SK-N-SH (cell line): ENCODE data around the gene EXOC6B. TPM values are rescaled to one million over a fixed set of nuclear protein-coding genes. Genes with fewer than 3 reads are reported as not detected.

ENCODE experiments used
- CHD2 ChIP-seq: fragments of 150-350 bp; IDR thresholded peaks from 2 replicates; pipeline ENCODE4 v1.6.1; 2018; ENCODE audit warnings: low read length; ENCODE audit not compliant: partially characterized antibody
- CTCF ChIP-seq: fragments of 200-600 bp; sonication (generic); IDR thresholded peaks from 2 replicates; pipeline ENCODE4 v1.6.1; 2017; ENCODE audit warnings: antibody characterized with exemption, mild to moderate bottlenecking, moderate library complexity
- ELF1 ChIP-seq: IDR thresholded peaks from 2 replicates; pipeline ENCODE4 v1.4.0; 2012
- EZH2phosphoT487 ChIP-seq: fragments of 200-600 bp; sonication (generic); IDR thresholded peaks from 2 replicates; pipeline ENCODE4 v1.6.1; 2017; ENCODE audit warnings: low read depth, mixed run types, mild to moderate bottlenecking, antibody characterized with exemption, moderate library complexity, borderline replicate concordance
- FOSL2 ChIP-seq: IDR thresholded peaks from 2 replicates; pipeline ENCODE4 v1.4.0; 2012; ENCODE audit warnings: low read depth, mild to moderate bottlenecking, moderate library complexity, borderline replicate concordance
- GABPA ChIP-seq: IDR thresholded peaks from 2 replicates; pipeline ENCODE4 v1.4.0; 2012; ENCODE audit warnings: low read depth, mild to moderate bottlenecking
- GATA2 ChIP-seq: sonication (generic); formaldehyde crosslinking; IDR thresholded peaks from 2 replicates; pipeline ENCODE4 v1.5.0; 2020; ENCODE audit warnings: mild to moderate bottlenecking, missing genetic modification reagents
- MEF2A ChIP-seq: IDR thresholded peaks from 2 replicates; pipeline ENCODE4 v1.4.0; 2012; ENCODE audit warnings: low read depth, borderline replicate concordance
- MXI1 ChIP-seq: IDR thresholded peaks from 2 replicates; pipeline ENCODE4 v1.6.1; 2012; ENCODE audit warnings: mild to moderate bottlenecking, low read depth, low read length, improper control_type of control experiment
- NFIC ChIP-seq: IDR thresholded peaks from 2 replicates; pipeline ENCODE4 v1.4.0; 2012; ENCODE audit warnings: borderline replicate concordance
- NRF1 ChIP-seq: IDR thresholded peaks from 2 replicates; pipeline ENCODE4 v1.6.1; 2012; ENCODE audit warnings: low read depth, mild to moderate bottlenecking, low read length
- PBX3 ChIP-seq: IDR thresholded peaks from 2 replicates; pipeline ENCODE4; 2012
- POLR2AphosphoS5 ChIP-seq: IDR thresholded peaks from 2 replicates; pipeline ENCODE4 v1.6.1; 2012; ENCODE audit warnings: low read depth, low read length
- RXRA ChIP-seq: IDR thresholded peaks from 2 replicates; pipeline ENCODE4 v1.4.0; 2012; ENCODE audit warnings: low read depth, mild to moderate bottlenecking, borderline replicate concordance
- SMC3 ChIP-seq: IDR thresholded peaks from 2 replicates; pipeline ENCODE4 v1.6.1; 2012; ENCODE audit warnings: low read depth, low read length, improper control_type of control experiment
- TAF1 ChIP-seq: IDR thresholded peaks from 2 replicates; pipeline ENCODE4 v1.6.1; 2012; ENCODE audit warnings: low read depth, mild to moderate bottlenecking, low read length, moderate library complexity, borderline replicate concordance
- TEAD4 ChIP-seq: IDR thresholded peaks from 2 replicates; pipeline ENCODE4 v1.4.0; 2012; ENCODE audit warnings: mild to moderate bottlenecking, borderline replicate concordance; ENCODE audit not compliant: insufficient read depth
- USF2 ChIP-seq: fragments of 150-350 bp; IDR thresholded peaks from 2 replicates; pipeline ENCODE4 v1.6.1; 2017; ENCODE audit warnings: antibody characterized with exemption, low read length, low read depth, borderline replicate concordance
- ZBTB33 ChIP-seq: IDR thresholded peaks from 2 replicates; pipeline ENCODE4 v1.4.0; 2012; ENCODE audit warnings: low read depth, borderline replicate concordance
- polyA plus RNA-seq, 3 experiments: library from polyadenylated mRNA; depleted of rRNA; stranded (reverse); fragments of >200 nt; gene quantifications; 2 replicates each; pipeline ENCODE4 v1.2.3, GENCODE V29; 2012

EXOC6B gene
- polyA plus RNA-seq, 1 of the 3 experiments (the other 2 are of a cell fraction): 7.4 TPM

GRCh38 chr2:72236445-72237067, 589.3 kb downstream of the EXOC6B start (continued):
- TF ChIP-seq USF2: no peak
- no peak for TF ChIP-seq ELF1
- TF ChIP-seq POLR2AphosphoS5: peak; percentile 54; the same call in 1 of the 2 replicates
- no peak for TF ChIP-seq TAF1
- no peak for TF ChIP-seq SMC3
- TF ChIP-seq CHD2: no peak
- no peak for TF ChIP-seq GATA2
- TF ChIP-seq RXRA: peak; percentile 37; the same call in 1 of the 2 replicates
- TF ChIP-seq NRF1: no peak
- no peak for TF ChIP-seq EZH2phosphoT487
- TF ChIP-seq ZBTB33: 0 out of 2 replicates have a peak, but pooled peaks have one; percentile 32
- peak; percentile 84 for TF ChIP-seq TEAD4
- TF ChIP-seq CTCF: no peak
- TF ChIP-seq FOSL2: peak; percentile 89
- peak; percentile 81 for TF ChIP-seq PBX3
- peak; percentile 89 for TF ChIP-seq NFIC
- no peak for TF ChIP-seq GABPA
- no peak for TF ChIP-seq MEF2A
- TF ChIP-seq MXI1: no peak
- TF ChIP-seq, all 33 proteins: peak for 11
